IPS-15b (cell line): ENCODE data around the gene NRP1.

Source experiments
- H3K27me3 ChIP-seq: one replicate; pipeline ENCODE4 v1.6.1; 2013; ENCODE audit warnings: low read length; ENCODE audit not compliant: control insufficient read depth, insufficient read depth
- H3K36me3 ChIP-seq: one replicate; pipeline ENCODE4 v1.6.1; 2013; ENCODE audit warnings: low read length; ENCODE audit not compliant: control insufficient read depth, insufficient read depth
- H3K4me1 ChIP-seq: one replicate; pipeline ENCODE4 v1.6.1; 2013; ENCODE audit warnings: mild to moderate bottlenecking, low read length; ENCODE audit not compliant: control insufficient read depth, insufficient read depth
- H3K4me3 ChIP-seq: one replicate; pipeline ENCODE4 v1.5.1; 2013; ENCODE audit warnings: low read depth, low read length
- H3K9ac ChIP-seq: one replicate; pipeline ENCODE4 v1.6.1; 2013; ENCODE audit warnings: low read depth, mild to moderate bottlenecking, low read length
- H3K9me3 ChIP-seq: one replicate; pipeline ENCODE4 v1.6.1; 2013; ENCODE audit warnings: mild to moderate bottlenecking, low read length; ENCODE audit not compliant: control insufficient read depth, insufficient read depth

Gene NRP1

GRCh38 chr10:33298893-33299292 lies 35.6 kb downstream of the NRP1 start:
- H3K36me3 ChIP-seq: no peaks in the 10 kb centered on the region
- H3K4me1 ChIP-seq: no peaks in the 10 kb centered on the region
- no peaks in the 10 kb centered on the region for H3K27me3 ChIP-seq
- H3K4me3 ChIP-seq: no peak overlapping the region
- no peak overlapping the region for H3K9ac ChIP-seq
- H3K9me3 ChIP-seq: no peaks in the 10 kb centered on the region

- no peak overlapping the region for H3K4me3 ChIP-seq
- no peaks in the 10 kb centered on the region for H3K36me3 ChIP-seq
- no peaks in the 10 kb centered on the region for H3K4me1 ChIP-seq
- H3K9ac ChIP-seq: no peak overlapping the region
- no peaks in the 10 kb centered on the region for H3K9me3 ChIP-seq
- H3K27me3 ChIP-seq: no peaks in the 10 kb centered on the region
Measured at GRCh38 chr10:33298110-33298509, 36.4 kb downstream of the NRP1 start.

GRCh38 chr10:33295851-33296250 lies 38.6 kb downstream of the NRP1 start:
- no peaks in the 10 kb centered on the region for H3K36me3 ChIP-seq
- no peak overlapping the region for H3K9ac ChIP-seq
- H3K9me3 ChIP-seq: no peaks in the 10 kb centered on the region
- H3K4me1 ChIP-seq: peaks cover 6% of the 10 kb centered on the region
- no peaks in the 10 kb centered on the region for H3K27me3 ChIP-seq
- H3K4me3 ChIP-seq: no peak overlapping the region

DNA sequence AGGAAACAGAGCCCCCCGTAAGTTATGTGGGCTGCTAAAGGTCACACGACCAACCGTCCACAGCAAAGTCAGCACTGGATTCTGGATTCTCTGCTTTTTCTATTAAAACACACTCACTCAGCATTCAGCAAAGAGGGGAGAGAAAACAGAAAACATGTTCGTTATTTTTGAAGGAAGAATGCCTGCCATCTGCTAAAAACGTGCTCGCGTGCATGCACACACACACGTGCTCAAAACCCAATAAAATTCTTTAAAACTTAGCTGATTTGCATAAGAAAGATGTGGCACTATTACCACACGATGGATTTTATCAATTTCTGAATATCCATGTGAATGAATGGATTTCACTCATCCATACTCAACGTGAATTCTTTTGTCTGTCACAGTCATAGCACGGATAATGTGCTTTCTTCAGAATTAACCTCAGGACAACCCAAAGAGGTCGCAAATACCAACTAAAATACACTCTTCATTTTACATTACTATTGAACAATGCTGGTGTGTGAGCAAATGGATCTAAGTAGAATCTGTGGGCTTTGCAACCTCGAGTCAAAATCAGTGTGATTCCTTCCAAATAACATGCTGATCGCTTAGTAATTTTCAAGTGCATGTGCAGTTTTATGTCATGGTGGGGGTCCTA lies 40.8 kb downstream of the NRP1 start:
- H3K9ac ChIP-seq: no peak overlapping the region
- peaks cover 11% of the 10 kb centered on the region for H3K4me1 ChIP-seq
- no peak overlapping the region for H3K4me3 ChIP-seq
- H3K27me3 ChIP-seq: no peaks in the 10 kb centered on the region
- no peaks in the 10 kb centered on the region for H3K9me3 ChIP-seq
- no peaks in the 10 kb centered on the region for H3K36me3 ChIP-seq

DNA sequence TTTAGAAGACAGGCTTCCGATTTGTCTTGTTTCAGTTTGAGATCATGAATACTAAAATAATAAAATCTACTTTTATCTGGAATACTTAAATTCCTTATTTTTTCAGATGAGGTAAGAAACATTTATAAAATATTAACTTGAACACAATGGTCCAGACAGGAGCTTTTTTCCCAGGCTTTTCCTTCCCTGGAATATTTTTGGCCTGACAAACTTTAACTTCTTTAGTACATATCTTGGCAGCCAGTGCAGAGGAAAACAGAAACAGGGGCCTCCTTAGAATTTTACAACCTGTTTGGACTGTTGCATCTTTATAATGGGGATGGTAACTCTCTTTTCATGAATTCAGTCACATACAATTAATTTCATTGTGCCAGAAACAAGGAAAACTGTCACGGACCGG lies 41.4 kb downstream of the NRP1 start:
- Histone ChIP-seq H3K36me3 (no peaks in the 10 kb centered on the region), H3K9me3 (no peaks in the 10 kb centered on the region), H3K27me3 (no peaks in the 10 kb centered on the region), H3K4me1 (peaks cover 11% of the 10 kb centered on the region), H3K9ac (no peak overlapping the region), H3K4me3 (no peak overlapping the region)

GRCh38 chr10:33291053-33291592 lies 43.3 kb downstream of the NRP1 start:
- Histone ChIP-seq H3K27me3 (no peaks in the 10 kb centered on the region), H3K9ac (no peak overlapping the region), H3K4me3 (no peak overlapping the region), H3K9me3 (no peaks in the 10 kb centered on the region), H3K4me1 (peaks cover 11% of the 10 kb centered on the region), H3K36me3 (no peaks in the 10 kb centered on the region)

GRCh38 chr10:33290321-33291052 lies 44.0 kb downstream of the NRP1 start:
- no peaks in the 10 kb centered on the region for H3K36me3 ChIP-seq
- H3K4me1 ChIP-seq: peaks cover 11% of the 10 kb centered on the region
- no peaks in the 10 kb centered on the region for H3K27me3 ChIP-seq
- H3K4me3 ChIP-seq: no peak overlapping the region
- H3K9ac ChIP-seq: no peak overlapping the region
- no peaks in the 10 kb centered on the region for H3K9me3 ChIP-seq

DNA sequence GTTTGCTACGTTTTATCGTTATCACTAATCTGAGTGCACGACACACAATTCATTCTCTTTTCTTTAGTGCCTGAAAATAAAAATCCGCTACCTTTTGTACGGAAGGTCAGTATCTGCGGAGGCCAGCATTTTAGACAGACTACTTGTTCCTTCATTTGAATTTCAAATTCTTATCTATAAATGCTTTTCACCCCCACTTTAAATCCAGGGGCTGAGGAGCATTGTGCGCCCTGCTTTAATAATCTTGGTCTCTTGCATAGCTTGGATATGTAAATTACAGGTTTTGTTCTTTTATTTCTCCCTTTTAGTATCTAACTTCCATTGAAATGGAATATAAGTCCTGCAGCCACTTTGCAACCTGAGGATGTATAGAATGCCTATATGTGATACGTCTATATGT lies 44.7 kb downstream of the NRP1 start:
- Histone ChIP-seq H3K4me3 (no peak overlapping the region), H3K4me1 (peaks cover 11% of the 10 kb centered on the region), H3K9me3 (no peaks in the 10 kb centered on the region), H3K9ac (no peak overlapping the region), H3K36me3 (no peaks in the 10 kb centered on the region), H3K27me3 (no peaks in the 10 kb centered on the region)

- no peaks in the 10 kb centered on the region for H3K36me3 ChIP-seq
- no peaks in the 10 kb centered on the region for H3K9me3 ChIP-seq
- H3K9ac ChIP-seq: no peak overlapping the region
- no peak overlapping the region for H3K4me3 ChIP-seq
- peaks cover 11% of the 10 kb centered on the region for H3K4me1 ChIP-seq
- no peaks in the 10 kb centered on the region for H3K27me3 ChIP-seq
Measured at GRCh38 chr10:33288127-33288526, 46.3 kb downstream of the NRP1 start.

- no peaks in the 10 kb centered on the region for H3K36me3 ChIP-seq
- no peak overlapping the region for H3K4me3 ChIP-seq
- H3K27me3 ChIP-seq: no peaks in the 10 kb centered on the region
- H3K4me1 ChIP-seq: peaks cover 11% of the 10 kb centered on the region
- H3K9me3 ChIP-seq: no peaks in the 10 kb centered on the region
- H3K9ac ChIP-seq: no peak overlapping the region
Measured at GRCh38 chr10:33287112-33287511, 47.4 kb downstream of the NRP1 start.

DNA sequence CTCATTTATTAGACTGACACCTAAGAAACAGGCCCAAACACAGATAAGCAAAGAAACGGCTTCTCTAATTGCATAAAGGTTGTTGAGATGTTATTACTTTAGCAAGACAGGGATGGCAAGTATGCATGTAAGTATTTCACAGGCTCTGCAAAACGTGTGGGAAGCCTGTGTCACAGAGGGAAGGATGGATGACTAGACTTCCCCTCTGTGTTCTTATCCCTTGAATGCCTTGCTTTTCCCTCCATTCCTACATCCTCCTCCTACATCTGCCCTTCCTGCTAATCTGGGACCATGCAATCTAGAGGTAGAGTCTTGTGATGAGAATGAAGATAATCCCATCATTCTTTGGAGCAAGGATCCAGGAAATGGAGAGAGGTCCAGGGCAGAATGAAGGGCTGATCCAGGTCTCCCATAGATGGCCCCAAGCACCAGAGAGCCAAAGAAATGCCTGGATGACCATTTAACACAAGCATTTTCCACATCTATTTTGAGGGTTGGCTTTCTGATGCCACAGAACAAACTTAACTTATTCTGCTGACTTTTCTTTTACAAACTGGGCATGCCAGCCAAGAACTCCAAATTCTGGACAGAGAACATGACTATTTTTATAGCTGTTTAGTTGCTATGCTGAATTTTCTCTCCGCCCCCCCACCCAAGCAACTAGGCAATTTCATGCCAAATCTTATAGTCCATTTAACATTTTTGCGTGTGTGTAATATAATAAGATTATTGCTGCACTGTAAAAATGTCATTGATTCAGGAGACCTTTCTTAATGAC lies 48.1 kb downstream of the NRP1 start:
- no peak overlapping the region for H3K9ac ChIP-seq

More for the DNA sequence above, 48.1 kb downstream of the NRP1 start:
- Histone ChIP-seq H3K27me3 (no peaks in the 10 kb centered on the region), H3K9me3 (no peaks in the 10 kb centered on the region), H3K4me3 (no peak overlapping the region), H3K36me3 (no peaks in the 10 kb centered on the region), H3K4me1 (peaks cover 10% of the 10 kb centered on the region)
